Measurements from ENCODE around the gene GRIK1.

Gene GRIK1

DNA sequence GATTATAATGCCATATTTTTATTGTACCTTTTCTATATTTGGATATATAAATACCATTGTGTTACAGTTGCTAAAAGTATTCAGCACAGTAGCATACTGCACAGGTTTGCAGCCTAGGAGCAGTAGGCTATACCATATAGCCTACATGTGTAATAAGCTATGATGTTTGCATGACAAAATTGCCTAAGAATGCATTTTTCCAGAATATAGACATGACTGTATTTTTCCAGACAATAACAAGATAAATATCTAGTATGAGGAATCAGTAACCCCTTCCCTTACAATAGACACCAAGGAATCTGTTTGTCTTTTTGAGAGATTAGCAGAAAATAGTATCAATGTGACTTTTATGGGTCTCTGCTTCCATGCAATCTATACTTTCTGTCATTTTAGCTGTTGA is 228.6 kb downstream of the GRIK1 start:
- DNase-seq = no peak

DNA sequence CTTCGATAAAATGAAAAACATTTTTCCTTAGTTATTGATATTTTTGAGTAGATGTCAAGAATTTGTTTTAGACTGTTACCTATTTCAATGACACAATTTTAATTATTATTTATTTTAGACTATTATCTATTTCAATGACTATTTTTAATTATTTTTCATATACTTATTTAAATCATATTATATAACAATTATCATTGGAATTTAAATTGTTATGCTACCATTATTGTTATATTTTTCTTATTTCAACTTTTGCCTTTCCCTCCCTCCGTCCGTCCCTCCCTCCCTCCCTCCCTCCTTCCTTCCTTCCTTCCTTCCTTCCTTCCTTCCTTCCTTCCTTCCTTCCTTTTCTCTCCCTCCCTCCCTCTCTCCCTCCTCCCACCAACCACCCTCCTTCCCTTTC is 229.3 kb downstream of the GRIK1 start:
- DNase-seq = no peak

DNA sequence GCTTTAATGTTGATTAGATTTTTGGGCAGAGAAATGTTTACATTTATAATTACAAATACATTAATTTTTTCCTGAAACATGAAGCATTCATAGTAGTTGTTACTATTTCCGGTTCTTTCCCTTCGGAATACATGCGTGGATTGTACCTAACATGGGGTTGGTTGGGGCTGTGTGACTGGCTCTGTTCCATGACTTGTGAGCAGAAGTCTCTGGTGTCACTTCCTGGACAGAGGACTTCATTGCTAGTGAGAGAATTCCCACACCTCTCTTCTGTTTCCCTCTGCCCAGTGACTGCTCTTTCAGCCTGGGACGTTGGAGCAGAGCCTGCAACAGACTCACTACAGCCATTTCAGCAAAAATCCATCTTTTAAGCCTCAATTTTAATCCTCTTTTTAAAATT is 231.4 kb downstream of the GRIK1 start:
- DNase-seq = no peak

GRCh38 chr21:29704719-29705118 is 235.1 kb downstream of the GRIK1 start:
- DNase-seq = no peak

GRCh38 chr21:29701676-29702075 is 238.1 kb downstream of the GRIK1 start:
- DNase-seq = no peak

DNA sequence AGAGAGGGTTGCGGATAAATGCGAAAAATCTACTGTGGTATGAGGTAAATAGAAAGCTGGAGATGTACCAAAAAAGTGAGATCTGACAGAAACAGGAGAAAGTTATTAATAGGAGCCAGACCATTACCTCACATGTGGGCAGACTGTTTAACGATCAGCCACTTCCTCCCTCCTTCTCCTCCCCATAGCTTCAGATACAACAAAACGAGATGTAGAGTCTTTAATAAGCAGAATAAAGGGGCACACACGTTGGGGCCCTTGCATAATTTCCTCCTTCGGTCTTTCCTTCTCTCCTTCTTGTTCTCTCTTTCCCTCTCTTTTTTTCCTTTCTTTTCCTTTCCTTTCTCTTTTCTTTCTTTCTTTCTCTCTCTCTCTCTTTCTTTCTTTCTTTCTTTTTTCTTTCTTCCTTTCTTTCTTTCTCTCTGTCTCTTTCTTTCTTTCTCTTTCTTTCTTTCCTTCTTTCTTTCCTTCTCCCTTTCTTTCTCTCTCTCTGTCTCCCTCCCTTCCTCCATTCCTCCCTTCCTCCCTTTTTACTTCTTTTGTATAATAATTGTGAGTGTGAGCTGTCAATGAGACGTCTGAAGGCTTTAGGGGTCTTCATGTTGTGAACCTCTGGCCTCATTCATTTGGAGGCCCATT is 242.1 kb downstream of the GRIK1 start:
- no peak for DNase-seq

DNA sequence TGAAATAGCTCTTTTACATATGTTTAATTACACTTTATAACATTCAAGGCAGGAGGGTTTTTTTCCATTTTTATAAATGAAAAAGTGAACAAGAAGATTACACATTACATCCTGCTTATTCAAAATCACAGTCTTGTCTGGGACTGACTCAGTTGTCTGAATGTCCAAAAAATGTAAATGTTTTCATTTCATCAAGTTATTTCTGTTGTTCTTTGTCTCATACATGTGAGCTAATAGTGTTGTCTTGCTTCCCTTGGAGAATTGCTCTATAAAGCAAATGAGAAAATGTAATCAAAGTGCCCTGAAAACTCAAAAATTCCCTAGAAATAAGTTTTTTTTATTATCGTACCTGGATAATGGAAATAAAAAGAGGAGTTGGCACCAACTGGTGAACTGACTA is 242.9 kb downstream of the GRIK1 start:
- DNase-seq = no peak

GRCh38 chr21:29691616-29692491 is 247.9 kb downstream of the GRIK1 start:
- no peak for DNase-seq

- DNase-seq = no peak
Observed at GRCh38 chr21:29689753-29690152, 250.0 kb downstream of the GRIK1 start.

DNA sequence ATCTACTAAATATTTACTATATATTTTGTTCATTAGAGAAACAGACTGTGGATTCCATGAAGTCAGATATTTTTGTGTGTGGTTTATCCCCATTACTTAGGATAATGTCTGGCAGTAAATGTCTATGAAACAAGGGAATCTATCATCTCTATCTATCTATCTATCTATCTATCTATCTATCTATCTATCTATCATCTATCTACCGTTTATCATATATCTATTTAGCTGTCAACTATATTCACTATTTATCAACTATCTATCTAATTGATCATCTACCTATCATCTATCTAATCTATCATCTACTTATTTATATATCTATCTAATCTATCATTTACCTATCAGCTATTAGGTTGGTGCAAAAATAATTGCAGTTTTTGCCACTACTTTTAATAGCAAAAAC is 255.7 kb downstream of the GRIK1 start:
- no peak for DNase-seq

DNA sequence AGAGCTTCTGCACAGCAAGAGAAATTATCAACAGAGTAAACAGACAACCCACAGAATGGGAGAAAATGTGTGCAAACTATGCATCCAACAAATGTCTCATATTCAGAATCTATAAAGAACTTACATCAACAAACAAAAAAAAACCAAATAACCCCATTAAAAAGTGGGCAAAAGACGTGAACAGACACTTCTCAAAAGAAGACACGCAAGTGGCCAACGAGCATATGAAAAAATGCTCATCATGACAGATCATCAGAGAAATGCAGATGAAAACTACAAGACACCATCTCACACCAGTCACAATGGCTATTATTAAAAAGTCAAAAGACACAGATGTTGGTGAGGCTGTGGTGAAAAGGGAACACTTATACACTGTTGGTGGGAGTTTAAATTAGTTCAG is 257.0 kb downstream of the GRIK1 start:
- DNase-seq = no peak

- no peak for DNase-seq
Observed at GRCh38 chr21:29680273-29680672, 259.5 kb downstream of the GRIK1 start.

DNA sequence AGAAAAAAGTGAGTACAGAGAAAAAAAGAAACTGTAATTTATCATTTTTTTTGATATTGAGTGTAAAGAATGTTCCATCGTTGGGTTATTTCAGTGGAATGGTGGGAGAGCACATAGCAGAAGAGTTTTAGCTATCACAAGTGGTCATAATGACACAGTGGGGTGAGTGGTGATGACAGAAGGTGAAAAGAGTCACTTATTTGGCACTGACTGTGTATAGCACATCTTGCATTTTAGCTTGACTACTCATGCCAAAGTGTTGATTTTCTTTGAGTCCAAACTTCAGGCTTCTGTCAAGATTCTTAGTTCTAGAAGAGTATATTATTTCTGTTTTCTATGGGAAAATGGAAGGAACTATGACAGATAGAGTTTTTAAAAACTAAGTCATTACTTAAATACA is 261.2 kb downstream of the GRIK1 start:
- no peak for DNase-seq

- DNase-seq = no peak
Observed at GRCh38 chr21:29677326-29677725, 262.5 kb downstream of the GRIK1 start.

DNA sequence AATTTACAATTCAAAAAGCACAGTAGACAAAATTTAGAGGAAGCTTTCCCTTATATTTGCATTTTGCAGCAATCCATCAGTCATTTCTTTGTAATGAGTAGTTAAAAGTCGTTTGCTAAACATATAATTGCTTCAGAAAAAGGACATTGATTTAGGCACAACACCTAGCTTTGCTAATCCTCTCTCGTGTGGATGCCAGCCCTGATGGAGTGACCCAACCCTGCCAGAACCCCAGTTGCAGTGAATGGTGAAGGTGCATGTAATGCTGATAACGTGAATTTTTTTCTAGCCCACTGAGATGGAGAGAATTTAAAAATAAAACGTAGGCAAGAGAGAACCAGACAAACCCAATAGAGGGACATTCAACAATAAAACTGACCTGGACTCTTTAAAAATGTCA is 263.4 kb downstream of the GRIK1 start:
- no peak for DNase-seq

GRCh38 chr21:29675451-29675850 is 264.3 kb downstream of the GRIK1 start:
- no peak for DNase-seq

DNA sequence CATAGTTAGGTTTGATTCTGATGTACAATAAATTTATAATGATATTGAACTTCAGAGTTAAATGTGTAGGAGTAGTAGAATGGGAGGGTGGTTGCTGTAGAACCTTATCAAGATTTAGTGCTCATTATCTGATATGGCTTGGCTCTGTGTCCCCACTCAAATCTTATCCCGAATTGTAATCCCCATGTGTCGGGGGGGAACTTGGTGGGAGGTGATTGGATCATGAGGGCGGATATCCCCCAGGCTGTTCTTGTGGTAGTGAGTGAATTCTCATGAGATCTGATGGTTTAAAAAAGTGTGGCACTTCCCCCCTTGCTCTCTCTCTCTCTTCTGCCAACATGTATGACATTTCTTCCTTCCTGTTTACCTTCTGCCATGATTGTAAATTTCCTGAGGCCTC is 265.5 kb downstream of the GRIK1 start:
- no peak for DNase-seq

GRCh38 chr21:29673096-29673610 is 266.6 kb downstream of the GRIK1 start:
- DNase-seq = no peak

GRCh38 chr21:29671728-29672127 is 268.1 kb downstream of the GRIK1 start:
- no peak for DNase-seq

GRCh38 chr21:29670228-29670627 is 269.6 kb downstream of the GRIK1 start:
- no peak for DNase-seq

- no peak for DNase-seq
Observed at GRCh38 chr21:29669416-29669815, 270.4 kb downstream of the GRIK1 start.

GRCh38 chr21:29667651-29668050 is 272.1 kb downstream of the GRIK1 start:
- DNase-seq = no peak

GRCh38 chr21:29664615-29665014 is 275.2 kb downstream of the GRIK1 start:
- no peak for DNase-seq

DNA sequence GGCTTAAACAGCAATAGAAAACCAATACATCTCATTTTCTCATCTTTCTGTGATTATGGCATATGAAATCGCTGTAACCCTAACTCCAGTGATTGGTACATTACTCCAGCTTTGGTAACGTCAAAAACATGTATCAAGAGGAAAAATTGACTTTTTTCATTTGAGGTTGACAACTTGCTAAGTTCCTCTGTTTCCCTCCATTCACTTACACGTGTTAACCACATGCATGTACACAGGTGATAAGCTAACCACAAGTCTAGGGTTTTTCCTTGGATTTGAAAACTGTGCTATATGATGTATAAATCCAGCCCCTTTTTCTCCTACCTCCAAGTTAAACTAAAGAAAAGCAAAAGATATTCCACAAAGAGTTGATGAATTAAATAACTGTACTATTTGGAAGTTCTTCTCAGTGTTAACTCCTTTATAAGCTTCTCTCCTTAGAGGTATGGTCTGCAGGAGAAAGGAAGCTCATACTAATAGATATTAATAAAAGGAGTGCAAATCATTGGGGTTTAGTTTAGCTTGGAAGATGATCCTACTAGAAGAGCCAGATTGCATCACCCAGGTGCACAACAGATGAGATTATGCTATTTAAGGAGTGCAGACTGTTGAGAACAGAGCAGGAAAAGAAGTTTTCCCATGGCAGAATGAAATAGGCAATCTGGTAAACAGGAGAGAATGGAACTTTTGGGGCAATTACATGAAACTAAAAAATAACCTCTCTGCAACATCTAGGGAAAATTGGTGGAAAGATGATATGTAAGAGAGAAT is 277.9 kb downstream of the GRIK1 start:
- DNase-seq = no peak
